ENCODE data around the gene MYH9.

- no peak; the same call in 1 of the 2 replicates for TF ChIP-seq CTCF (conservative IDR thresholded peaks at IDR 0.05)
- TF ChIP-seq EZH2 (IDR thresholded peaks at IDR 0.05; ENCODE audit: low read depth), result no peak
Measured at GRCh38 chr22:36334081-36334820, 53.5 kb downstream of the MYH9 start.
